ENCODE data around the gene COL4A2. TPM values are rescaled to one million over a fixed set of nuclear protein-coding genes. Genes with fewer than 3 reads are reported as not detected.

The COL4A2 gene
- total RNA-seq, 2 experiments from 2014 or later = not detected

GRCh38 chr13:110372676-110373075 lies 65.6 kb downstream of the COL4A2 start:
- no peak for ATAC-seq
- peaks cover 34% of the 10 kb centered on the region for H3K27me3 Mint-ChIP-seq
- no peak for DNase-seq
- H3K4me1 Mint-ChIP-seq = no peaks in the 10 kb centered on the region
- no peaks in the 10 kb centered on the region for H3K9me3 Mint-ChIP-seq (ENCODE audit: low read depth)
- H3K36me3 Mint-ChIP-seq = no peaks in the 10 kb centered on the region
- no peak overlapping the region for H3K27ac Mint-ChIP-seq
- CTCF ChIA-PET = no interaction called here
- H3K4me3 Mint-ChIP-seq = no peak overlapping the region

DNA sequence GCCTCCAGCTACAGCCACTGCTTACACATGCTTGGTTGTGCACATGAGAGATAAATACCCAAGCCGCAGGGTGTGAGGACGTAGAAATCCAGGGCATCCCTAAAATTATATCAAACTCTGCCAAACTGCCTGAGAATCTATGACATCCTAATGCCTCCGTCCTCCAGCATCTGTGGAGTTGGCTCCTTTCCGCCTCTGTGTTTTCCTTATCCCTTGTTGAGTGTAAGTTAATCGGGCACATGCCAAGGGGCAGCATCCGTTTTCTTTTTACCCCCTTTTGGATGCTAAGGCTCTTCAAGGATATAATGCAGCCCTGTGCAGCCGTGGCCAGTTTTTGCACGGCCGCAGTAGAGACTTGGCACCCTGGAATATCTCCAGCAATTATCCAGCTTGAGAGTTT lies 66.5 kb downstream of the COL4A2 start:
- no peak for DNase-seq
- no peak for ATAC-seq
- Mint-ChIP-seq H3K27ac (no peak overlapping the region), H3K4me3 (no peak overlapping the region), H3K4me1 (no peaks in the 10 kb centered on the region), H3K36me3 (no peaks in the 10 kb centered on the region), H3K9me3 (ENCODE audit: low read depth) (no peaks in the 10 kb centered on the region), H3K27me3 (peaks cover 32% of the 10 kb centered on the region)
- CTCF ChIA-PET = no interaction called here

- Mint-ChIP-seq H3K9me3 (ENCODE audit: low read depth) (no peaks in the 10 kb centered on the region), H3K27ac (no peak overlapping the region), H3K27me3 (peaks cover 29% of the 10 kb centered on the region), H3K36me3 (no peaks in the 10 kb centered on the region), H3K4me1 (no peaks in the 10 kb centered on the region), H3K4me3 (no peak overlapping the region)
- CTCF ChIA-PET = no interaction called here
- ATAC-seq = no peak
- DNase-seq = no peak
Observed at GRCh38 chr13:110374431-110375370, 67.6 kb downstream of the COL4A2 start.

DNA sequence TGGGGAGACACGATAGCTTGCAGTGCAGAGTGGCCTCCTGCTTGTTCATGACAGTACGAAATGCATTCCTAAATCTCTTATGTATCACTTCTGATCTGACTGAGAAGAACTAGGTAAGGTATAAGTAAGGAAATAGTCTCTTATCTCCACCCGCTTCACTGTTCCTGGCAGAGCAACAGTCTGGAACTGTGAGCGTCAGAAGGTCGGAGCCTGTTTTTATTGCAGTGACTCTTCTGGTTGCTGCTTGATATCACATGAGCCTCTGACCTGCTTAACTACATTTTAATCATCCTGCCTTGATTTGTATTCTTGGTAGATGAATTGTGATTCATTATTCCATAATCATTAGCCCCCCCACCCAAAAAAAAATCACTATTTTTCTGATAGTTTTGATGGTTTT lies 69.0 kb downstream of the COL4A2 start:
- H3K4me1 Mint-ChIP-seq = no peaks in the 10 kb centered on the region
- DNase-seq (no peak), ATAC-seq (no peak)
- H3K9me3 Mint-ChIP-seq (ENCODE audit: low read depth) = peaks cover 6% of the 10 kb centered on the region
- peaks cover 27% of the 10 kb centered on the region for H3K27me3 Mint-ChIP-seq
- CTCF ChIA-PET = no interaction called here
- no peak overlapping the region for H3K4me3 Mint-ChIP-seq
- H3K36me3 Mint-ChIP-seq = no peaks in the 10 kb centered on the region
- no peak overlapping the region for H3K27ac Mint-ChIP-seq

- CTCF ChIA-PET = no interaction called here
- DNase-seq (no peak), ATAC-seq (no peak)
- H3K4me3 Mint-ChIP-seq = no peak overlapping the region
- H3K27me3 Mint-ChIP-seq = peaks cover 21% of the 10 kb centered on the region
- H3K9me3 Mint-ChIP-seq (ENCODE audit: low read depth) = peaks cover 7% of the 10 kb centered on the region
- H3K4me1 Mint-ChIP-seq = no peaks in the 10 kb centered on the region
- H3K36me3 Mint-ChIP-seq = no peaks in the 10 kb centered on the region
- H3K27ac Mint-ChIP-seq = no peak overlapping the region
Observed at GRCh38 chr13:110377178-110377825, 70.2 kb downstream of the COL4A2 start.

- Mint-ChIP-seq H3K4me1 (no peaks in the 10 kb centered on the region), H3K4me3 (no peak overlapping the region), H3K27ac (no peak overlapping the region), H3K9me3 (ENCODE audit: low read depth) (peaks cover 7% of the 10 kb centered on the region), H3K27me3 (peaks cover 18% of the 10 kb centered on the region), H3K36me3 (no peaks in the 10 kb centered on the region)
- no peak for DNase-seq
- CTCF ChIA-PET = no interaction called here
- ATAC-seq = no peak
Observed at GRCh38 chr13:110377826-110378201, 70.7 kb downstream of the COL4A2 start.

GRCh38 chr13:110379358-110379757 lies 72.3 kb downstream of the COL4A2 start:
- H3K36me3 Mint-ChIP-seq = no peaks in the 10 kb centered on the region
- CTCF ChIA-PET = no interaction called here
- H3K27me3 Mint-ChIP-seq = peaks cover 7% of the 10 kb centered on the region
- DNase-seq = no peak
- H3K4me3 Mint-ChIP-seq = no peak overlapping the region
- peaks cover 9% of the 10 kb centered on the region for H3K9me3 Mint-ChIP-seq (ENCODE audit: low read depth)
- H3K4me1 Mint-ChIP-seq = no peaks in the 10 kb centered on the region
- ATAC-seq = no peak
- no peak overlapping the region for H3K27ac Mint-ChIP-seq

- H3K9me3 Mint-ChIP-seq (ENCODE audit: low read depth) = peaks cover 13% of the 10 kb centered on the region
- ATAC-seq = no peak
- H3K4me3 Mint-ChIP-seq = no peak overlapping the region
- H3K36me3 Mint-ChIP-seq = no peaks in the 10 kb centered on the region
- CTCF ChIA-PET = no interaction called here
- H3K27ac Mint-ChIP-seq = no peak overlapping the region
- DNase-seq = no peak
- peaks cover 6% of the 10 kb centered on the region for H3K27me3 Mint-ChIP-seq
- H3K4me1 Mint-ChIP-seq = no peaks in the 10 kb centered on the region
Observed at GRCh38 chr13:110379905-110380341, 72.8 kb downstream of the COL4A2 start.

- CTCF ChIA-PET = no interaction called here
- Mint-ChIP-seq H3K27ac (no peak overlapping the region), H3K36me3 (peaks cover 1% of the 10 kb centered on the region), H3K4me1 (no peaks in the 10 kb centered on the region), H3K4me3 (no peak overlapping the region), H3K9me3 (ENCODE audit: low read depth) (peaks cover 13% of the 10 kb centered on the region), H3K27me3 (peaks cover 4% of the 10 kb centered on the region)
- DNase-seq (no peak), ATAC-seq (no peak)
Observed at GRCh38 chr13:110380359-110381028, 73.4 kb downstream of the COL4A2 start.

DNA sequence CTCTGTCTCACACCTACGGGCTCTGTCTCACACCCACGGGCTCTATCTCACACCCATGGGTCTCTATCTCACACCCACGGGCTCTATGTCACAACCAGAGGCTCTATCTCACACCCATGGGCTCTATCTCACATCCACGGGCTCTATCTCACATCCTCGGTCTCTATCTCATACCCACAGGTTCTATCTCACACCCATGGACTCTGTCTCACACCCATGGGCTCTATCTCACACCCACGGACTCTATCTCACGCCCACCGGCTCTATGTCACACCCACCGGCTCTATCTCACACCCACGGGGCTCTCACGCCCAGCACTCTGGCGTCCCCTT lies 73.9 kb downstream of the COL4A2 start:
- DNase-seq = no peak
- peaks cover 4% of the 10 kb centered on the region for H3K27me3 Mint-ChIP-seq
- H3K36me3 Mint-ChIP-seq = peaks cover 1% of the 10 kb centered on the region
- no peak overlapping the region for H3K27ac Mint-ChIP-seq
- CTCF ChIA-PET = no interaction called here
- no peaks in the 10 kb centered on the region for H3K4me1 Mint-ChIP-seq
- ATAC-seq = no peak
- H3K9me3 Mint-ChIP-seq (ENCODE audit: low read depth) = peaks cover 15% of the 10 kb centered on the region
- H3K4me3 Mint-ChIP-seq = no peak overlapping the region

GRCh38 chr13:110382229-110382628 lies 75.1 kb downstream of the COL4A2 start:
- Mint-ChIP-seq H3K27ac (no peak overlapping the region), H3K4me1 (no peaks in the 10 kb centered on the region), H3K4me3 (no peak overlapping the region), H3K36me3 (peaks cover 1% of the 10 kb centered on the region), H3K9me3 (ENCODE audit: low read depth) (peaks cover 19% of the 10 kb centered on the region), H3K27me3 (peaks cover 4% of the 10 kb centered on the region)
- DNase-seq (no peak), ATAC-seq (no peak)
- CTCF ChIA-PET = no interaction called here

DNA sequence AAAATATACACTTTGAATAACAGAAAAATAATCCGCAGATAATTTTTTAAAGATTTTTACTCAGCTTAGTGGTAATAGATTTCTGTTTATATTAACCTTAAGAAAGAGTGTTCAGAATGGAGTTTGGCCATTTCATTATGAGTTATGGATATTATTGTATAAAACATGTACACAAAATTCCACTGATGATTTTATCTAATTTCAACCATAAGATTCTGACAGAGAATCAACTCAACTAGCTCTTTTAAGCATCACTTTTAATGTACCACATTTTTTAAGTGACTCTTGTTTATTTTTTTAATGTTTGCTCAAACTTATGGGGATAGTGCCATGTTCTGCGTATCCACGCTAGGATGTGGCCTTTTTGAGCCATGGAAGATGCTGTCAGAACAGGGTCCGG lies 75.7 kb downstream of the COL4A2 start:
- Mint-ChIP-seq H3K4me3 (no peak overlapping the region), H3K9me3 (ENCODE audit: low read depth) (peaks cover 19% of the 10 kb centered on the region), H3K4me1 (peaks cover 2% of the 10 kb centered on the region), H3K27me3 (peaks cover 5% of the 10 kb centered on the region), H3K27ac (no peak overlapping the region), H3K36me3 (peaks cover 1% of the 10 kb centered on the region)
- ATAC-seq (no peak), DNase-seq (no peak)
- CTCF ChIA-PET = no interaction called here

DNA sequence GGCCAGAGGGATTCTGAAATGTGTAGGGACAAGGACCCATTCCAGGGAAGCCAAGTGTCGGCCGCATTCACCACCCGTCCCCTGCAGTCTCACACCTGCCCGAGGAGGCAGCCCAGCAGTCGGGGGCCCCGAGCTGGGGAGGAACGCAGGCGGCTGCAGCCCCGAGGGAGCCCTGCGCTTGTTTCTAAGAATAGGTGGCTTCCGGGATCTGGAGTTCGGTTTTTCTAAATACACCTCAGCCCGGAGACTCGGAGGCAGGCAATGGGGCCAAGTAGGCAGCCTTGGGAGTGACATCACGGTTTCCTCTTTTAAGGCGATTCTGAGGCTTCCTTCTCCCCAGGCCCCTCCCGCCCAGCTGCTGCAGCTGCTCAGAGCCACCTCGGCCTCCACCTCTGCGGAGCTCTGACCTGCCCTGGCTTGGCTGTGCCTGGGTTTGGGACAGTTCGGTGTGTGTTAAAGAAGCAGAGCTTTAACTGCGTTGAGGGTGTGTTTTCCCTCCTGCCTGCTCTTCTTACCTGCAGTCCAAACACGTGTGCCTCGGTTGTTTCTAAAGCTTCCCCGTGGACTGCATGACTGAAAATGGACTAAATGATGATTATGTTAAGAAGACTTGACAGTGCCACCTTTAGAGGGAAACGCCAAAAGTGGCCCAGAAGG lies 80.5 kb downstream of the COL4A2 start:
- Mint-ChIP-seq H3K36me3 (peaks cover 3% of the 10 kb centered on the region), H3K9me3 (ENCODE audit: low read depth) (peaks cover 12% of the 10 kb centered on the region), H3K27me3 (peaks cover 37% of the 10 kb centered on the region), H3K4me1 (peaks cover 3% of the 10 kb centered on the region), H3K4me3 (no peak overlapping the region), H3K27ac (no peak overlapping the region)
- CTCF ChIA-PET = no interaction called here
- ATAC-seq = no peak
- DNase-seq = no peak

All from activated CD8-positive, alpha-beta memory T cell treated with anti-CD3 and anti-CD28 coated beads, Interleukin-2, amount 10 ng/mL, durations not matched to agents 7 days and 5 days (primary cell).